ENCODE measurements around the gene ENPP3. TPM values are rescaled to one million over a fixed set of nuclear protein-coding genes. Genes with fewer than 3 reads are reported as not detected.

Gene ENPP3
- total RNA-seq, 1 donor from 2014 or later, result 0.09 TPM

DNA sequence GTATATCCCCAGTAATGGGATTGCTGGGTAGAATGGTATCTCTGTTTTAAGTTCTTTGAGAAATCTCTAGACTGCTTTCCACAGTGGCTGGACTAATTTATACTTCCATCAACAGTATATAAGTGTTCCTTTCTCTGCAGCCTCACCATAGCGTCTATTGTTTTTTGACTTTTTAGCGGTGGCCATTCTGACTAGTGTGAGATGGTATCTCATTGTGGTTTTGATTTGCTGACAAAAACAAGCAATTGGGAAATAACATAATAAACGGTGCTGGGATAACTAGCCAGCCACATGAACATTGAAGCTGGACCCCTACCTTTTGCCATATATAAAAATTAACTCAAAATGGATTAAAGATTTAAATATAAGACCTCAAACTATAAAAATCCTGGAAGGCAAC is 49.9 kb downstream of the ENPP3 start:
- Mint-ChIP-seq H3K4me3 (no peak overlapping the region), H3K36me3 (no peaks in the 10 kb centered on the region), H3K4me1 (no peaks in the 10 kb centered on the region), H3K27me3 (ENCODE audit: insufficient read depth, low read depth) (no peaks in the 10 kb centered on the region), H3K27ac (no peak overlapping the region), H3K9me3 (no peaks in the 10 kb centered on the region)
- Histone ChIP-seq H3K4me1 (no peaks in the 10 kb centered on the region), H3K27ac (no peak overlapping the region), H3K79me2 (ENCODE audit: low read depth) (no peaks in the 10 kb centered on the region), H3K4me2 (no peak overlapping the region), H3K27me3 (no peaks in the 10 kb centered on the region), H3K9ac (no peak overlapping the region), H2AFZ (replicated peaks) (no peak overlapping the region), H3K9me3 (ENCODE audit: low read depth) (peaks cover under 1% of the 10 kb centered on the region), H3F3A (ENCODE audit: low read depth) (no peaks in the 10 kb centered on the region), H3K4me3 (no peak overlapping the region), H3K36me3 (no peaks in the 10 kb centered on the region), H4K20me1 (ENCODE audit: low read depth) (no peaks in the 10 kb centered on the region)
- TF ChIP-seq CTCF (IDR thresholded peaks at IDR 0.05) (no peak), EZH2 (IDR thresholded peaks at IDR 0.05) (no peak), EZH2phosphoT487 (IDR thresholded peaks at IDR 0.05) (no peak)
- DNase-seq (ENCODE audit: low spot score), result no peak

DNA sequence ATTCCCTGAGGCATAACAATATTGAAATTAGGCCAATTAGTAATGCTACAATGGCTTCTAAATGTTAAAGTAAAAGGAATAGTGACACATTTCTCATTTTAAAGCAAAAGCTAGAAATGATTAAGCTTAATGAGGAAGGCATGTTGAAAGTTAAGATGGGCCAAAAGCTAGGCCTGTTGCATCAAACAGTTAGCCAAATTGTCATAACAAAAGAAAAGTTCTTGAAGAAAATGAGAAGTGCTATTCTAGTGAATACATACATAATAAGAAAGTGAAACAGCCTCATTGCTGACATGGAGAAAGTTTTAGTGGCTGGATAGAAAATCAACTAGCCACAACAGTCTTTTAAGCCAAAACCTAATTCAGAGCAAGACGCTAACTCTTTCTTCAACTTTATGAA is 51.2 kb downstream of the ENPP3 start:
- H3K4me1 Mint-ChIP-seq, result no peaks in the 10 kb centered on the region
- H3K4me1 ChIP-seq, result no peaks in the 10 kb centered on the region
- no peak overlapping the region for H3K27ac Mint-ChIP-seq
- H3K9me3 Mint-ChIP-seq, result no peaks in the 10 kb centered on the region
- TF ChIP-seq CTCF (IDR thresholded peaks at IDR 0.05) (no peak), EZH2 (IDR thresholded peaks at IDR 0.05) (no peak), EZH2phosphoT487 (IDR thresholded peaks at IDR 0.05) (no peak)
- H3K27me3 Mint-ChIP-seq (ENCODE audit: insufficient read depth, low read depth), result no peaks in the 10 kb centered on the region
- H3K4me3 ChIP-seq, result no peak overlapping the region
- H3K4me2 ChIP-seq, result no peak overlapping the region
- no peaks in the 10 kb centered on the region for H3K36me3 ChIP-seq
- no peak overlapping the region for H3K27ac ChIP-seq
- H3K79me2 ChIP-seq (ENCODE audit: low read depth), result no peaks in the 10 kb centered on the region
- H4K20me1 ChIP-seq (ENCODE audit: low read depth), result no peaks in the 10 kb centered on the region
- no peaks in the 10 kb centered on the region for H3K27me3 ChIP-seq
- no peak overlapping the region for H2AFZ ChIP-seq (replicated peaks)
- no peak for DNase-seq (ENCODE audit: low spot score)
- H3K9me3 ChIP-seq (ENCODE audit: low read depth), result peaks cover 3% of the 10 kb centered on the region
- H3K9ac ChIP-seq, result no peak overlapping the region
- H3K4me3 Mint-ChIP-seq, result no peak overlapping the region
- H3K36me3 Mint-ChIP-seq, result no peaks in the 10 kb centered on the region
- no peaks in the 10 kb centered on the region for H3F3A ChIP-seq (ENCODE audit: low read depth)

- Histone ChIP-seq H3F3A (ENCODE audit: low read depth) (no peaks in the 10 kb centered on the region), H3K4me3 (no peak overlapping the region), H3K4me2 (no peak overlapping the region), H3K27me3 (no peaks in the 10 kb centered on the region), H4K20me1 (ENCODE audit: low read depth) (no peaks in the 10 kb centered on the region), H3K27ac (no peak overlapping the region), H3K4me1 (no peaks in the 10 kb centered on the region), H3K9me3 (ENCODE audit: low read depth) (peaks cover 3% of the 10 kb centered on the region), H3K9ac (no peak overlapping the region), H3K36me3 (no peaks in the 10 kb centered on the region), H3K79me2 (ENCODE audit: low read depth) (no peaks in the 10 kb centered on the region), H2AFZ (replicated peaks) (no peak overlapping the region)
- Mint-ChIP-seq H3K9me3 (no peaks in the 10 kb centered on the region), H3K36me3 (no peaks in the 10 kb centered on the region), H3K27ac (no peak overlapping the region), H3K4me3 (no peak overlapping the region), H3K4me1 (no peaks in the 10 kb centered on the region), H3K27me3 (ENCODE audit: insufficient read depth, low read depth) (no peaks in the 10 kb centered on the region)
- TF ChIP-seq CTCF (IDR thresholded peaks at IDR 0.05), result no peak
- no peak for TF ChIP-seq EZH2 (IDR thresholded peaks at IDR 0.05)
- no peak for TF ChIP-seq EZH2phosphoT487 (IDR thresholded peaks at IDR 0.05)
- DNase-seq (ENCODE audit: low spot score), result no peak
These were observed 54.9 kb downstream of the ENPP3 start for GRCh38 chr6:131692031-131692430.

All from neural progenitor cell (in vitro differentiated cells).